PC-9 (cell line): ENCODE measurements around the gene RCBTB2.

Source experiments
- EZH2 ChIP-seq: fragments of 200-600 bp; sonication (generic); IDR thresholded peaks from 2 replicates; pipeline ENCODE4 v1.8.0; 2017; ENCODE audit warnings: antibody characterized with exemption, low read depth
- TF ChIP-seq, protein P1 (sequence below): fragments of 200-600 bp; sonication (generic); conservative IDR thresholded peaks from 2 replicates; pipeline ENCODE4 v1.6.1; 2017; ENCODE audit warnings: mixed run types, antibody characterized with exemption, mild to moderate bottlenecking, moderate library complexity

DNA sequence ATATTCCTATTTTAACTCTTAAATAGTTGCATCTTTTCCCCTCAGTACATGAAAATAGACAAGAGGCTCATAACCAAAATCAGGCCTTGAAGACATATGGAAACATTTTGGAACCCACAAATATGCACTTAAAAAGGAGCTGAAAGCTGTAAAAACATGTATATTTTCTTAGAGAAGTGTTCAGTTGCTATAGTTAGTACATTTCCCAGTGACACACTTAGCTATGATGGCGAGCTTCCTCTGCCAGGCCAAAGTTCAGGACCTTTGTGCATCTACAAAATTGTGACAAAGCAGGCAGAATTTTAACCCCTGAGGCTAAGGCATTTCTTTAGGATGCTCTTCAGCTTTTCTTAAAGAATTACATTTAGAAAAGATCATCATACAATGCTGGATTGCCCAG is 54.5 kb downstream of the RCBTB2 start:
- TF ChIP-seq, protein P1, sequence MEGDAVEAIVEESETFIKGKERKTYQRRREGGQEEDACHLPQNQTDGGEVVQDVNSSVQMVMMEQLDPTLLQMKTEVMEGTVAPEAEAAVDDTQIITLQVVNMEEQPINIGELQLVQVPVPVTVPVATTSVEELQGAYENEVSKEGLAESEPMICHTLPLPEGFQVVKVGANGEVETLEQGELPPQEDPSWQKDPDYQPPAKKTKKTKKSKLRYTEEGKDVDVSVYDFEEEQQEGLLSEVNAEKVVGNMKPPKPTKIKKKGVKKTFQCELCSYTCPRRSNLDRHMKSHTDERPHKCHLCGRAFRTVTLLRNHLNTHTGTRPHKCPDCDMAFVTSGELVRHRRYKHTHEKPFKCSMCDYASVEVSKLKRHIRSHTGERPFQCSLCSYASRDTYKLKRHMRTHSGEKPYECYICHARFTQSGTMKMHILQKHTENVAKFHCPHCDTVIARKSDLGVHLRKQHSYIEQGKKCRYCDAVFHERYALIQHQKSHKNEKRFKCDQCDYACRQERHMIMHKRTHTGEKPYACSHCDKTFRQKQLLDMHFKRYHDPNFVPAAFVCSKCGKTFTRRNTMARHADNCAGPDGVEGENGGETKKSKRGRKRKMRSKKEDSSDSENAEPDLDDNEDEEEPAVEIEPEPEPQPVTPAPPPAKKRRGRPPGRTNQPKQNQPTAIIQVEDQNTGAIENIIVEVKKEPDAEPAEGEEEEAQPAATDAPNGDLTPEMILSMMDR: no peak
- no peak for TF ChIP-seq EZH2
